ENCODE data around the gene KCMF1. TPM values are rescaled to one million over a fixed set of nuclear protein-coding genes. Genes with fewer than 3 reads are reported as not detected.

KCMF1 gene
- polyA plus RNA-seq, 3 donors = 22.5 to 52.9 (median 28.5) TPM

GRCh38 chr2:84980263-84980983 is 9.5 kb downstream of the KCMF1 start:
- peak overlapping the region in 1 of 2 donors; percentile 67 for H3K27ac ChIP-seq (ENCODE audit: low read depth in 1 of 2, low read length in 2 of 2)
- intact Hi-C loops (cut with micrococcal nuclease) = no loop called here
- Mint-ChIP-seq H3K4me3 (no peak overlapping the region), H3K27ac (peak overlapping the region in 4 of 7 donors; percentile 65 to 87 (median 72)), H3K27me3 (ENCODE audit: low read depth in 3 of 3) (peaks cover 0 to 2% (median 0%) of the 10 kb centered on the region in 3 donors), H3K4me1 (peaks cover 36% of the 10 kb centered on the region), H3K36me3 (peaks cover 3 to 10% of the 10 kb centered on the region in 2 donors), H3K9me3 (peaks cover 0 to 2% (median 0%) of the 10 kb centered on the region in 7 donors)
- H3K27me3 ChIP-seq (ENCODE audit: control insufficient read depth in 2 of 2, insufficient read depth in 2 of 2, low read length in 2 of 2) = no peaks in the 10 kb centered on the region
- TF ChIP-seq CTCF (IDR thresholded peaks at IDR 0.05) = no peak
- peaks cover 100% of the 10 kb centered on the region for H3K79me2 ChIP-seq (ENCODE audit: insufficient read depth, low read length)
- no peak overlapping the region for H3K4me2 ChIP-seq (replicated peaks; ENCODE audit: extremely low read depth, low read length, poor library complexity, severe bottlenecking)
- H3K9ac ChIP-seq (ENCODE audit: insufficient read depth, low read length, poor library complexity, severe bottlenecking) = no peak overlapping the region
- H3K4me3 ChIP-seq (replicated peaks in 1 of 3; ENCODE audit: low read depth in 2 of 3, low read length in 3 of 3) = no peak overlapping the region
- H2AFZ ChIP-seq (ENCODE audit: insufficient read depth, low read depth, low read length, poor library complexity, severe bottlenecking) = no peak overlapping the region
- H3K4me1 ChIP-seq (ENCODE audit: control insufficient read depth in 1 of 2, insufficient read depth in 2 of 2, low read length in 2 of 2) = no peaks in the 10 kb centered on the region
- DNase-seq = no peak
- WGBS (ENCODE audit: insufficient coverage) = 90% methylated on average over 4 of the region's 6 CpGs
- H3K36me3 ChIP-seq (replicated peaks in 1 of 2; ENCODE audit: control insufficient read depth in 1 of 2, insufficient read depth in 2 of 2, low read length in 2 of 2) = no peaks in the 10 kb centered on the region
- H4K20me1 ChIP-seq (ENCODE audit: insufficient read depth, low read length) = peaks cover 100% of the 10 kb centered on the region
- no peaks in the 10 kb centered on the region for H3K9me3 ChIP-seq (replicated peaks in 1 of 2; ENCODE audit: control insufficient read depth in 1 of 2, insufficient read depth in 1 of 2, low read length in 2 of 2)

DNA sequence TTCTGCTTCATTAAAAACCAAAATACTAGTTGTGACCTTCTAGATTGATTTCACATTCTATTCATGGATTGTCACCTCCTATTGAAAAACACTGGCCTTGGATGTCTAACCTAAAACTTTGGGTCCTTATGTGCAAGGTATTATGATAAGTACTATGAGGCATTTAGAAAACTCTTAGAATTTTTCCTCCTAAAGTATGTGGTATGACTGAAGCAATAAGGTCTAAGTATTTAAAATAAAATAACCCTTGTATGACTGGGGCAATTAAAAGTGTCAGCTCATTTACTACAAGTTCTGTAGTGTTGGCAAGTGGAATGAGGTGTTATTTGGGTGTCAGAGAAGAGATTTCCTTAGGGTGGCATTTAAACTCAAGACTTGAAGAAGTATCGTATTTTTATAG is 15.1 kb downstream of the KCMF1 start:
- peaks cover 3 to 13% of the 10 kb centered on the region in 2 donors for H3K4me1 ChIP-seq (ENCODE audit: control insufficient read depth in 1 of 2, insufficient read depth in 2 of 2, low read length in 2 of 2)
- Mint-ChIP-seq H3K9me3 (peaks cover 0 to 2% (median 0%) of the 10 kb centered on the region in 7 donors), H3K4me1 (peaks cover 35% of the 10 kb centered on the region), H3K4me3 (no peak overlapping the region), H3K27ac (peak overlapping the region in 2 of 7 donors; percentile 31 to 51), H3K36me3 (peaks cover 0 to 3% of the 10 kb centered on the region in 2 donors), H3K27me3 (ENCODE audit: low read depth in 3 of 3) (no peaks in the 10 kb centered on the region)
- DNase-seq = no peak
- no peak overlapping the region for H3K4me3 ChIP-seq (replicated peaks in 1 of 3; ENCODE audit: low read depth in 2 of 3, low read length in 3 of 3)
- peaks cover 100% of the 10 kb centered on the region for H3K79me2 ChIP-seq (ENCODE audit: insufficient read depth, low read length)
- H3K27me3 ChIP-seq (ENCODE audit: control insufficient read depth in 2 of 2, insufficient read depth in 2 of 2, low read length in 2 of 2) = no peaks in the 10 kb centered on the region
- intact Hi-C loops (cut with micrococcal nuclease) = no loop called here
- no peaks in the 10 kb centered on the region for H3K36me3 ChIP-seq (replicated peaks in 1 of 2; ENCODE audit: control insufficient read depth in 1 of 2, insufficient read depth in 2 of 2, low read length in 2 of 2)
- peaks cover 100% of the 10 kb centered on the region for H4K20me1 ChIP-seq (ENCODE audit: insufficient read depth, low read length)
- H3K9me3 ChIP-seq (replicated peaks in 1 of 2; ENCODE audit: control insufficient read depth in 1 of 2, insufficient read depth in 1 of 2, low read length in 2 of 2) = no peaks in the 10 kb centered on the region
- no peak overlapping the region for H3K9ac ChIP-seq (ENCODE audit: insufficient read depth, low read length, poor library complexity, severe bottlenecking)
- 100% methylated on average over 1 of the region's 1 CpG for WGBS (ENCODE audit: insufficient coverage)
- no peak for TF ChIP-seq CTCF (IDR thresholded peaks at IDR 0.05)
- H2AFZ ChIP-seq (ENCODE audit: insufficient read depth, low read depth, low read length, poor library complexity, severe bottlenecking) = no peak overlapping the region
- no peak overlapping the region for H3K4me2 ChIP-seq (replicated peaks; ENCODE audit: extremely low read depth, low read length, poor library complexity, severe bottlenecking)
- H3K27ac ChIP-seq (ENCODE audit: low read depth in 1 of 2, low read length in 2 of 2) = no peak overlapping the region
